Fibroblast of the aortic adventitia (primary cell): ENCODE measurements around the gene ICAM2. TPM values are rescaled to one million over a fixed set of nuclear protein-coding genes. Genes with fewer than 3 reads are reported as not detected.
"Not testable (repeated sequence)": the region's sequence is repeated elsewhere in the genome, so short reads cannot be mapped to it uniquely, and the experiment has no call there.

Experiments used
- DNase-seq: peaks from one replicate; pipeline ENCODE4 v3.0.0-alpha.2; 2010; ENCODE audit warnings: low read depth
- H3K4me3 ChIP-seq: 2 replicates; pipeline ENCODE4 v1.5.1; 2011; ENCODE audit warnings: low read depth, mild to moderate bottlenecking, control low read depth, low read length, moderate library complexity
- total RNA-seq: library from RNA; depleted of rRNA; stranded (reverse); fragments of >200 nt; gene quantifications from 2 replicates; pipeline ENCODE4 v1.2.3, GENCODE V29; 2012; ENCODE audit warnings: low replicate concordance
- TF ChIP-seq, protein P1 (sequence below): IDR thresholded peaks from 2 replicates; pipeline ENCODE4 v1.5.1; 2011; ENCODE audit warnings: mild to moderate bottlenecking, low read length, control low read depth, inconsistent platforms; ENCODE audit not compliant: insufficient read depth

Gene ICAM2
- total RNA-seq, 1 donor, result 2.6 TPM

DNA sequence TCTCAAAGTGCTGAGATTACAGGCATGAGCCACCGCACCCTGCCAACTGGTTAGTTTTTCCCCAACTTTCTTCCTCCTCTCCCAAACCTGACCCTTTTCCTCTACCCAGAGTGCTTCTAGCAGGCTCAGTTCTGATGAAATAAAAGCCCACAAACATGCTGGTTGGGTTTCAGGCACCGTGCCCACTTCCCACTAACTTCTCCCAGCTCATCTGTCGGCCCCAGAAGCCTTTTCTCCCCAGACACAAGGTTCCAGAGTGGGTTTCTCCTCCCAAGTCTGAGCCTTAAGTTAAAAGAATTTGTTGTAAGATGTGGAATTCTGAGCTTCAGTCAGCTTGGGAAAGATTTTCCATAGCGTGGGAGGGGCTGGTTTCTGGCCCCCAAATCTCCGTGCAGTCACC, 36.2 kb downstream of the ICAM2 start:
- peak; percentile 80 for DNase-seq
- TF ChIP-seq, protein P1, sequence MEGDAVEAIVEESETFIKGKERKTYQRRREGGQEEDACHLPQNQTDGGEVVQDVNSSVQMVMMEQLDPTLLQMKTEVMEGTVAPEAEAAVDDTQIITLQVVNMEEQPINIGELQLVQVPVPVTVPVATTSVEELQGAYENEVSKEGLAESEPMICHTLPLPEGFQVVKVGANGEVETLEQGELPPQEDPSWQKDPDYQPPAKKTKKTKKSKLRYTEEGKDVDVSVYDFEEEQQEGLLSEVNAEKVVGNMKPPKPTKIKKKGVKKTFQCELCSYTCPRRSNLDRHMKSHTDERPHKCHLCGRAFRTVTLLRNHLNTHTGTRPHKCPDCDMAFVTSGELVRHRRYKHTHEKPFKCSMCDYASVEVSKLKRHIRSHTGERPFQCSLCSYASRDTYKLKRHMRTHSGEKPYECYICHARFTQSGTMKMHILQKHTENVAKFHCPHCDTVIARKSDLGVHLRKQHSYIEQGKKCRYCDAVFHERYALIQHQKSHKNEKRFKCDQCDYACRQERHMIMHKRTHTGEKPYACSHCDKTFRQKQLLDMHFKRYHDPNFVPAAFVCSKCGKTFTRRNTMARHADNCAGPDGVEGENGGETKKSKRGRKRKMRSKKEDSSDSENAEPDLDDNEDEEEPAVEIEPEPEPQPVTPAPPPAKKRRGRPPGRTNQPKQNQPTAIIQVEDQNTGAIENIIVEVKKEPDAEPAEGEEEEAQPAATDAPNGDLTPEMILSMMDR, result no peak
- H3K4me3 ChIP-seq, result no peak overlapping the region

- H3K4me3 ChIP-seq, result no peak overlapping the region
- DNase-seq, result no peak
- TF ChIP-seq, protein P1, result no peak
Observed at GRCh38 chr17:63983320-63983719, 37.1 kb downstream of the ICAM2 start.

GRCh38 chr17:63982641-63983040, 37.8 kb downstream of the ICAM2 start:
- not testable (repeated sequence) for DNase-seq, H3K4me3 ChIP-seq

GRCh38 chr17:63978272-63979200, 41.9 kb downstream of the ICAM2 start:
- DNase-seq, result no peak
- TF ChIP-seq, protein P1, result no peak
- H3K4me3 ChIP-seq, result no peak overlapping the region

GRCh38 chr17:63976702-63977101, 43.7 kb downstream of the ICAM2 start:
- TF ChIP-seq, protein P1, result no peak
- no peak overlapping the region for H3K4me3 ChIP-seq
- DNase-seq, result no peak

DNA sequence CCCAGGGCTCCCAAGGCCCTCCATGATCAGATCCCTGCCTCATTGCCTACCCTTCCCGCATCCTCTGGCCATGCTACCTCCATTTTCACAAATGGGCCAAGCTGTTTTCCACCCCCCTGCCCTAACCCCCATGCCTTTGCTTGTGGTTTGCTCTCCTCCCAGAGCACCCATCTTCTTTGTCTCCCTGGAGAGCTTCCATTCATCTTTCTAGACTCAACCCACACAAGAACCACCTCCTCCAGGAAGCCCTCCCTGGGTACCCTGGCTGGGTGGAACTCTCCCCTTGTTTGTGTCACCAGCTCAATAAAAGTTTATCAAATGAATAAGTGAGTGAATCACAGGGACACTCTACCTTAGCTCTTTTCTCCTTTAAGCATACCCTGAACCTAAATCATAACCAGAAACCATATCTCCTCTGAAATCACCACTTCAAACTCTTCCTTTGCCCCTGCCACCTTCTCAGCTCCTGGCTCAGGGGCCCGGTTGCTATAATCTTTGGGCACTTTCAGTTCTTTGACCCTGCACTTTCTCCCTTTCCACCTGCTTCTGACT, 44.8 kb downstream of the ICAM2 start:
- no peak for DNase-seq
- TF ChIP-seq, protein P1, result no peak

DNA sequence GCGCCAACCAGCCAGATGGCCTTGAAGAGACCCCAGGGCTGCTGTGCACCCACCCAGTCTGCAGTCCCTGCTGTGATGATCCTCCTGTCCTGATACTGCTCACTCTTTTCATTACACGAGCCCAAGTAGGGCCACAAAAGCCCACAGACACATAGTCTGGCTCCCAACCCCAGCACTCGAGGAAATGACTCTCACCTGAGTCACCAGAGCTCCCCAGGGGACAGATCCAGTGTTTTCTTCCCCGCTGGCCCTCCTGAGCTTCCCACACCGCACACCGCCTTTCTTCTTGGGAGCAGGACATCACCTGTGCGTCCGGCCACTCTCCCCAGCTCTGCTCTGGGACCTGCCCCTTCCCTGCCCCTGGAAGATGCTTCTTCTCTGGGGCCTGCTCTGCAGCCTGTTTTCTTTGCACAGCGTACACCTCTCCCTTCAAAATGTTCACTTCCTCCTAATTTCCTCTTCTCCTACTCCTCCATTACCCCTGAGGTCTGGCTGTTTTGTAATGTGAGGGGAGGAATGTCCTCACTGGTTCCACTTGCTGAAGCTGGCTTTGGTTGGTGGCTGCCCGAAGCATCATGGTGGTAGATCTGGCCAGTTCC, 45.7 kb downstream of the ICAM2 start:
- TF ChIP-seq, protein P1, result no peak
- no peak overlapping the region for H3K4me3 ChIP-seq
- DNase-seq, result peak; percentile 52

More for the DNA sequence above, 44.8 kb downstream of the ICAM2 start:
- H3K4me3 ChIP-seq, result no peak overlapping the region
